ENCODE data around the gene TUBGCP4. TPM values are rescaled to one million over a fixed set of nuclear protein-coding genes. Genes with fewer than 3 reads are reported as not detected.

Gene TUBGCP4
- total RNA-seq: 10 to 100 TPM; 11.8 to 17.5 (median 14.3) TPM

GRCh38 chr15:43370975-43371974 is at the start of gene TUBGCP4, which contains the start of gene ZSCAN29:
Gene TUBGCP4 (plus strand): TSS chr15:43371101. CDS start chr15:43371355, 254 bp downstream.
Gene ZSCAN29 (minus strand): TSS chr15:43371043. CDS start chr15:43369913, 1,130 bp downstream.
- H3K9me3 ChIP-seq: peaks cover 0 to 4% (median 0%) of the 10 kb centered on the region in 4 donors
- peak; percentile 29 to 50 for DNase-seq (ENCODE audit: low spot score in 2 of 2)
- H3K4me1 ChIP-seq: peaks cover 0 to 38% (median 17%) of the 10 kb centered on the region in 4 donors
- H3K4me3 ChIP-seq: peak within 1 kb of the TSS; percentile 73 to 98 (median 91)
- H3K36me3 ChIP-seq: peaks cover 0 to 22% (median 2%) of the 10 kb centered on the region in 3 donors
- TF ChIP-seq POLR2A (IDR thresholded peaks at IDR 0.05): no peak
- peak in 1 of 2 donors; percentile 49 for TF ChIP-seq EP300 (IDR thresholded peaks at IDR 0.05)
- TF ChIP-seq CTCF (IDR thresholded peaks at IDR 0.05): peak in 4 of 5 experiments; percentile 9 to 30 (median 25)
- H3K27ac ChIP-seq: peak within 1 kb of the TSS; percentile 11 to 81 (median 79)
- 5% methylated on average over 18 to 25 of the region's 66 CpGs for WGBS, 2 donors
- no peaks in the 10 kb centered on the region for H3K27me3 ChIP-seq

- H3K4me1 ChIP-seq: peaks cover 0 to 26% (median 17%) of the 10 kb centered on the region in 4 donors
- 63 to 66% methylated on average over 6 of the region's 6 CpGs for WGBS, 2 donors
- no peaks in the 10 kb centered on the region for H3K36me3 ChIP-seq
- DNase-seq (ENCODE audit: low spot score in 2 of 2): no peak
- no peak overlapping the region for H3K4me3 ChIP-seq
- no peak for TF ChIP-seq EP300 (IDR thresholded peaks at IDR 0.05)
- TF ChIP-seq CTCF (IDR thresholded peaks at IDR 0.05): no peak
- no peak for TF ChIP-seq POLR2A (IDR thresholded peaks at IDR 0.05)
- H3K9me3 ChIP-seq: no peaks in the 10 kb centered on the region
- no peaks in the 10 kb centered on the region for H3K27me3 ChIP-seq
- H3K27ac ChIP-seq: no peak overlapping the region
Observed at GRCh38 chr15:43325039-43325684, 45.7 kb upstream of the TUBGCP4 start.

GRCh38 chr15:43329217-43329959 is 41.5 kb upstream of the TUBGCP4 start:
- Histone ChIP-seq H3K27me3 (no peaks in the 10 kb centered on the region), H3K9me3 (no peaks in the 10 kb centered on the region), H3K4me1 (peaks cover 0 to 36% (median 21%) of the 10 kb centered on the region in 4 donors), H3K4me3 (peak overlapping the region; percentile 76 to 95 (median 77)), H3K36me3 (peaks cover 0 to 14% (median 0%) of the 10 kb centered on the region in 3 donors), H3K27ac (peak overlapping the region; percentile 83 to 97 (median 94))
- DNase-seq (ENCODE audit: low spot score in 2 of 2): no peak
- 6 to 14% methylated on average over 36 to 38 of the region's 38 CpGs for WGBS, 2 donors
- no peak for TF ChIP-seq POLR2A (IDR thresholded peaks at IDR 0.05)
- no peak for TF ChIP-seq EP300 (IDR thresholded peaks at IDR 0.05)
- TF ChIP-seq CTCF (IDR thresholded peaks at IDR 0.05): no peak

- peaks cover 0 to 36% (median 21%) of the 10 kb centered on the region in 4 donors for H3K4me1 ChIP-seq
- H3K4me3 ChIP-seq: peak within 1 kb of the TSS; percentile 76 to 95 (median 77)
- TF ChIP-seq EP300 (IDR thresholded peaks at IDR 0.05): peak; percentile 62 to 80
- TF ChIP-seq POLR2A (IDR thresholded peaks at IDR 0.05): peak; percentile 36 to 79
- peak in 2 of 5 experiments; percentile 17 to 36 for TF ChIP-seq CTCF (IDR thresholded peaks at IDR 0.05)
- peak within 1 kb of the TSS; percentile 83 to 97 (median 94) for H3K27ac ChIP-seq
- peak; percentile 81 to 90 for DNase-seq (ENCODE audit: low spot score in 2 of 2)
- no peaks in the 10 kb centered on the region for H3K9me3 ChIP-seq
- H3K36me3 ChIP-seq: peaks cover 0 to 14% (median 0%) of the 10 kb centered on the region in 3 donors
- 1% methylated on average over 26 to 40 of the region's 86 CpGs for WGBS, 2 donors
- H3K27me3 ChIP-seq: no peaks in the 10 kb centered on the region
Observed at GRCh38 chr15:43329960-43330779, 40.7 kb upstream of the TUBGCP4 start, which contains the start of gene LCMT2. Gene LCMT2 (minus strand): TSS chr15:43330573. CDS start chr15:43330489, 84 bp downstream.
